GM19438 (cell line): ENCODE measurements around the gene GEMIN4.
"Not testable (repeated sequence)": the region's sequence is repeated elsewhere in the genome, so short reads cannot be mapped to it uniquely, and the experiment has no call there.

Source experiments
- ATAC-seq: cut with Tn5 transposase; IDR thresholded peaks from one replicate; pipeline ENCODE4 v1.9.1; 2021; ENCODE audit warnings: low read depth; ENCODE audit not compliant: unreplicated experiment

Gene GEMIN4

GRCh38 chr17:752002-752619 lies at the start of gene GEMIN4:
TSS of gene GEMIN4 (minus strand) at chr17:752264. CDS start at chr17:752142, 122 bp downstream.
- ATAC-seq, result peak; percentile 79

DNA sequence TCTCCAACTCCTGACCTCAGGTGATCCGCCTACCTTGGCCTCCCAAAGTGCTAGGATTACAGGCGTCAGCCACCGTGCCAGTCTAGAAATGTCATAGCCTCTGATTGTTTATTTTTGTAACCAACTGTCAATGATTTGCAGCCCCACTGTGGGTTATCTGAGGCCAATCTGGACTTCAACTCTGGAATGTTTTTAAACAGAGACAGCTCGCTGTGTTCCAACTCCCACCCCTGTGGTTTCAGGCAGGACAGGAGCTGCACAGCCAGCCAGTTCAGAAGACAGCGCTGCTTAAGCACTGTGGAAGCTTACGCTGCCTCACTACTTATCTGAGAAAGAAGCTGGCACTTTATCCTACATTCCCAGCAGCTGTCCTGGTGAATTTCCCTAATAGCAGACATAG lies 49.6 kb upstream of the GEMIN4 start:
- ATAC-seq, result no peak

- no peak for ATAC-seq
These were observed 48.6 kb upstream of the GEMIN4 start for GRCh38 chr17:800446-801242.

- ATAC-seq, result no peak
These were observed 47.2 kb upstream of the GEMIN4 start for GRCh38 chr17:799261-799660.

DNA sequence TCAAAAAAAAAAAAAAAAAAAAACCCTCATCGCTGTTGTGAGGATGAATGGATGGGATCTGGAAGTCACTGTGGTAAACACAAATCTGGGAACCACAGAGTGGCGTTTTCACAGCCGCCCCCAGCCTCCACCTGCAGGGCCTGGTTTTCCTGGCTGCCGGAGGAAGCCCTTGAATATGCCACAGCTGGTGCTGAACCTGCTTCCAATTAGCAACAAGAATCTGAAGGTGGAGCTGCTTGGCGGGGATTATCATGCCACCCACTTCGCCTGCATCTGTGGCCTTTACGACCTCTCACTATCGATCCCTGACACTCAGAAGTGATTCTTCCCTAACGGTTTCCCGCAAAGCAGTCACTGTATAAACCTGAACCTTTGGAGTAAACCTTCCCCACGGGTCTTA lies 46.2 kb upstream of the GEMIN4 start:
- no peak for ATAC-seq

DNA sequence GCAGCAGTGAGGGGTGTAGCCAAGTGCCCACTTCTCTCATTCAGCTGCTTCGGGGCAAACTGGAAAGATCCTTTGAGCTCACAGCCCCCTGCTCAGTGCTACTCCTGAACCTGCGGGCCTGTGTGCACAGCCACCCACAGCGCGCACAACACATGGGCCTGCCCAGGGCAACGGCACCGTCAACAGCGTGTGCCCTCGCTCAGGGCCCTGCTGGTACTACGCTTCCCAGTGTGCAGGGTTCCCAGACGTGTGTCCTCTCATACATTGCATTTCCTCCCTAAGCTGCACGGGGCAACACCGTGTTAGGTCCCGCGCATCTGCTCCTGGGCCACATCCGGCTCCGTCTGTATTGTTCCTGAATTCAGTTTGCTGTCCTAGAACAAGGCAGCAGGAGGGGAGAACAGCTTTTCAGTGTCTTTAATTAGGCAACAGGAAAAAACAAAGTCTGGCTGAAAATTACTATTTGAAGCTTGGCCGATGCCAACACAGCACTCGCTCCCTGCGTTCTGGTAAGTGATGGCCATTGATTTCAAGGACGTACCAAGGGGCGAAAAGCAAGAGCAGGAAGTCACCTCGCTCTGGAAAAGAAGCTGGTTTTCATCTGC lies 45.3 kb upstream of the GEMIN4 start:
- ATAC-seq, result no peak

DNA sequence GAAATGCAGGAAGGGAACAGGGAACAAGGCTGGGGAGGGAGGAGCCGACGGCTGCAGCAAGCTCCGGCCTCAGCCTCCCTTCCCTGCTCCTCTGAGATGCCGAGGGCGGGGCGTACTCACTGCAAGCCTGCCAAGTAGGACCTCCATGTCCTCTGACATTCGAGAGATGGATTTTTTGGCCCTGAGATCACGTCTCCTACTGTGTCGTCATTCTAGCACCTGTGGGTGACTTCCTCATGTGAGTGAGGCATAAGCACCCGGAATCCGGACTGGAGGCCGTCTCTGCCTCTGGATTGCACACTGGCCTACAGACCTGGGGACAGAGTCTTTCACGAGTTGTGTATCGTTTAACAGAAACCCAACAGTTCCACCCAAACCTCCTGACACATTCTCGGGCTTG lies 44.5 kb upstream of the GEMIN4 start:
- no peak for ATAC-seq

DNA sequence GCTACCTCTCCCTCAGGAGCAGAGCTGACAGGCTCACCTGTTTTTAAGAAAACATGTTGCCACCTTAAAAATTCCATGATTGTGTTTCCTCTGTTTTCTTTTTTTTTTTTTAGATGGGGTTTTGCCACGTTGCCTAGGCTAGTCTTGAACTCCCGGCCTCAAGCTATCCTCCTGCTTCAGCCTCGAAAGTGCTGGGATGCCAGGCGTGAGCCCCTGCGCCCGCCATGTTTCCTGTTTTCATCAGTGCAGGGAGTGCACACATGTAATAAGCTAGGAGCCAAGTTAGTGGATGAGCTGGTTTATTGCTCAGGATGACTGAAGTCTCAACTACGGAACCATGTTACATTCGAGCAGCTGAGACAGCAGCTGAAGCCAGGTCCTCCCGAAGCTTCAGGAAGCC lies 43.7 kb upstream of the GEMIN4 start:
- no peak for ATAC-seq

DNA sequence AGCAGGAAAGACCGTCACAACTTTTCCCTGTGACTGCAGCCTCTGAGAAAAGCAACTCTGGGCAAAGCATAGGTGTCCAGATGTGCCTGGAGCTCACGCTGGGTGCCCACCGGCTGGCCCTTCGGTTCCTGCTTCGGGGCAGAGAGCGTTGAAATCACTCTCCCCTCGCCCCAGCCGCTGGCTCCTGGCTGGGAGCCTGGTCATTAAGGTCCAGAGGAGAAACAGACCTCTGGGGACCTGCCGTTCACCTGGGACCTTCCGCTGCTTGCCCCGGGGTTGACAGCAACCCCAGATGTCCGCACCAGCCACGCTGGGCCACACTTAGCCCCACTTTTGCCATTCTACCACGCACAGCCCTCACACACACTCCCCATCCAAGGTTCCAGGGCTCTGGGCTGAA lies 43.2 kb upstream of the GEMIN4 start:
- no peak for ATAC-seq

- ATAC-seq, result no peak
These were observed 42.8 kb upstream of the GEMIN4 start for GRCh38 chr17:794876-795275.

DNA sequence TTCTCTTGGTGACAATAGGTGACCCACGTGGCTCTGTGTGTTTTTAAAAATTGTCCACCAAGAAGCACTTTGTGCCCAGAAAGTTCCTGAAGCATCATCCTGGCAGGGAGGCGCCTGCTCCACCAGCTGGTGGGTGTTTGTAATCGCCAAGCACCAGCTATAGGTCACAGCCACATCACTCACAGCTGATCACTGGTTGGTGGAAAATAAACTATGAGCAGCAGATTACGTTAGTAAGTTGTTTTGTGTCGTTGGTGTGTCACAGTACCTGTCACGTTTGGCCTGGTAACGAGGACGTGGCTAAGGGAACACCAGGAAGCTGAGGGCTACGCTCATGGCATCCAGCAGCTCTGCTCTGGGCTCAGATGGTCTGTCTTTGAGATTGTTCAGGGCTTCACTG lies 40.2 kb upstream of the GEMIN4 start:
- ATAC-seq, result no peak

DNA sequence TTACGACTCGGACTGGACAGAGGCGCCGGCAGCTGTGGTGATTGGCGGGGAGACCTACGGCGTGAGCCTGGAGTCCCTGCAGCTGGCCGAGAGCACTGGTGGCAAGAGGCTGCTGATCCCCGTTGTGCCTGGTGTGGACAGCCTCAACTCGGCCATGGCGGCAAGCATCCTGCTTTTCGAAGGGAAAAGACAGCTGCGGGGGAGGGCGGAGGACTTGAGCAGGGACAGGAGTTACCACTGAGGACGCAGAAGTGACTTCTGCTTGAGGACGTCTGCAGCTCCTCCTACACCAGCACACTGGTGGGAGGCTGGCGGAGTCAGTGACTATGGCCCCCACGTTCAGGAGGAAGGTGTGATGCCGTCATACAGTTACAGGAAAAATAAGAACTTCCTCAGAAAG lies 39.8 kb upstream of the GEMIN4 start:
- ATAC-seq, result no peak

DNA sequence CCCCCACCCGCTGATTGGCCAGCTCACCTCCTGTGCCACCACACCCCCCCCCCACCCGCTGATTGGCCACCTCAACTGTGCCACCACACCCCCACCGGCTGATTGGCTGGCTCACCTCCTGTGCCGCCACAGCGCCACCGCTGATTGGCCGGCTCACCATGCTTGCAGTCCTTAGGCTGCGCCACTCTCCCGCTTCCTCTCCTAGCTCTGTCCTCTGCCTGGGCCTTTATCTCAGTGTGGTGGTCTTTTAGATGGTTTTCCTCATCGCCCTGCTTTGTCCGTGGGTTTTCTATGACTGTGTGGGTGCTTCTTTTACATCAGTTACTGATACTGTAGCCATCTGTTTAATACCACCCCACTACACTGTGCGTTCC lies 38.8 kb upstream of the GEMIN4 start:
- not testable (repeated sequence) for ATAC-seq

DNA sequence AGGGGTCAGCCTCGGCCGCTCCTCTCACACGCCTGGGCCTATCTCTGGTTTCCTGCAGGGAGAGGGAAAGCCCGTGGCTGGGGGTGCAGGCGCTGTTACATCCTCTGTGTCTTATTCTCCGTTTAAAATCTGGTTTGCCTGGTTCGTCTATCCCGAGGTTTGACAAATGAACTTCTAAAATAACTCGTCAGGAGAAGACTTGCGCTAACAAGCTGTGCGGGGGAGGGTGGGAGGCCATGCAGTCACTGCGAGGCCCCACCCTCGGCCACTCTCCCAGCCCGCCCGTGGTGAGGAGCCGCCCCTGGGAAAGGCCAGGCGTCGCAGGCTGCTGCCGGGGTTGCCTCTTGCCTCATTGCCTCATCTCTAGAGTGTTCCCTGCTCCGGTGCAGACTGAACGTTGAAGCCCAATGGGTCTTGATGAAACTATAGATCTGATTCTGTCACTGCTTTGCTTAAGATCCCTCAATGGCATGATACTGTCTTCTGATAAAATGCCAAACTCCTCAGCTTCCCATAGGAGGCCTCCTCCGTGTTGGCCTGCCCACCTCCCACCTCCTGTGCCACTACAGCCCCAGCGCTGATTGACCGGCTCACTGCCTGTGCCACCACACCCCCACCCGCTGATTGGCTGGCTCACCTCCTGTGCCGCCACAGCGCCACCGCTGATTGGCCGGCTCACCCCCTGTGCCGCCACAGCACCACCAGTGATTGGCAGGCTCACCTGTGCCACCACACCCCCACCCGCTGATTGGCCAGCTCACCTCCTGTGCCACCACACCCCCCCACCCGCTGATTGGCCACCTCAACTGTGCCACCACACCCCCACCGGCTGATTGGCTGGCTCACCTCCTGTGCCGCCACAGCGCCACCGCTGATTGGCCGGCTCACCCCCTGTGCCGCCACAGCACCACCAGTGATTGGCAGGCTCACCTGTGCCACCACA lies 38.1 kb upstream of the GEMIN4 start:
- not testable (repeated sequence) for ATAC-seq

- no peak for ATAC-seq
These were observed 37.2 kb upstream of the GEMIN4 start for GRCh38 chr17:789160-789840.

DNA sequence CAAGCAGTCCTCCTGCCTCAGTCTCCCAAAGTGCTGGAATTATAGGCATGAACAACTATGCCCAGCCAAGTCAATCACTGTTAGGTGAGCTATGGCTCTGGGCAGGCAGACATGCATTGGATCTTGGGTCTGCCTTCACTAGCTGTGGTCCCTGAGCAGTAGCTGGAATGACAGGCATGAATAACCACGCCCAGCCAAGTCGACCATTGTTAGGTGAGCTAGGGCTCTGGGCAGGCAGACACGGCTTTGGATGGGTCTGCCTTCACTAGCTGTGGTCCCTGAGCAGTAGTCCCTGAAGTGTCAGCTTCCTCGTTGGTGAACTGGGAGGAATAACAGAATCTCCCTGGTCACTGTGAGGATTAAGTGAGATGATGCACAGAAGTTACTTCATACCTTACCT lies 36.5 kb upstream of the GEMIN4 start:
- ATAC-seq, result no peak

GRCh38 chr17:787641-788221 lies 35.7 kb upstream of the GEMIN4 start:
- ATAC-seq, result no peak

DNA sequence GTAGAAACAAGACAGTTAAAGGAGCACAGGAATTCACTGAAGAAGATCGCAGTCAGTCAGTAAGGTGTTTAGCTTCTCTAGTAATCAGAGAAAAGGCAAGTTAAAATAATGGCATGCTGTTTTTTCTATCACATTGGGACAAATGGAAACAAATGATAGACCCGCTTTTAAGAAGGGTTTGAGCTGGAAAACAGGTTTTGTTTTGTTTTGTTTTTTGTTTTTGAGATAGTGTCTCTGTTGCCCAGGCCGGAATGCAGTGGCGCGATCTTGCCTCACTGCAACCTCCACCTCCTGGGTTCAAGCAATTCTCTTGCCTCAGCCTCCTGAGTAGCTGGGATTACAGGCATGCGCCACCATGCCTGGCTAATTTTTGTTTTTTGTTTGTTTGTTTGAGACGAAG lies 33.8 kb upstream of the GEMIN4 start:
- ATAC-seq, result not testable (repeated sequence)

DNA sequence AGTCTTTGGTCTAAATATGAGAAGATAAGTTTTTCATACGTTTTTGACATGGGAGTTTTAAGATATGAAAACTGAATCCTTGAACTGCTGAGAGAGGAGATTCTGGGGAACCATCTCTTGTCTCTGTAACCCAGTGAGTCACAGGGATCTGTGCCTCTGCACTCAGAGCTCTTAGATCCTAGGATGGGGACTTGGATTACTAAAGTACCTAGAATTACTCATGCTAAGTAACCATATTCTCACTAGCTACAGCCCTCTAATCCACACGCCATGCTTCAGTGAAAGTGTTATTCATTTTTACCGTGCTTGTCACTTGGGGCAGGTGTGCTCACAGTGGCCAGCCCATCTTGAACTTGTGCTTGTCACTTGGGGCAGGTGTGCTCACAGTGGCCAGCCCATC lies 32.1 kb upstream of the GEMIN4 start:
- no peak for ATAC-seq
